ENCODE measurements around the gene IL36G.

The IL36G gene

DNA sequence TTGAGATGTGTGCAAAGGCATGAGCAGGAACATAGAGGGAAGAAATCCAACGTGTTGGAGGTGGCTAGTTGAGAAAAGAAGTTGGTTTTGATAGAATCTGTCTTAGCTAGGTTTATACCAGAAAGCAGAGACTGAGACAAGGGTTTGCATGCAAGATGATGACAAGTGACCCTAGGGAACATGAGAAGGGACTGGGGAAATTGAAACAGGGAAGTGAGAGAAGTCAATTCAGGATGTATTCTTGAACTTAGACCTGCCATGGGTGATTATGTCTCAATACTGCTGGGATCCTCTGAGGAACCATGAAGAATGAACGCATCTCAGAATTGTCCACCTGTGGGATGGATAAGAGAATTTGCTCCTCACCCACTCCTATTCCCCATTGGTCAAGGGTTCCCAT lies 47.9 kb downstream of the IL36G start:
- H3K4me3 ChIP-seq (ENCODE audit: low read depth in 1 of 2, low read length in 2 of 2): no peak overlapping the region
- no peaks in the 10 kb centered on the region for H3K36me3 ChIP-seq (ENCODE audit: control insufficient read depth in 1 of 2, insufficient read depth in 2 of 2, low read length in 2 of 2)
- no peaks in the 10 kb centered on the region for H3K4me1 ChIP-seq (ENCODE audit: control insufficient read depth in 1 of 2, insufficient read depth in 2 of 2, low read length in 2 of 2)
- no peaks in the 10 kb centered on the region for H3K27me3 ChIP-seq (ENCODE audit: low read depth, low read length)
- H3K27ac ChIP-seq (ENCODE audit: low read length): no peak overlapping the region
- no peaks in the 10 kb centered on the region for H3K9me3 ChIP-seq (ENCODE audit: control insufficient read depth in 1 of 2, low read length in 2 of 2)

- H3K27ac ChIP-seq (ENCODE audit: low read length): no peak overlapping the region
- H3K36me3 ChIP-seq (ENCODE audit: control insufficient read depth in 1 of 2, insufficient read depth in 2 of 2, low read length in 2 of 2): no peaks in the 10 kb centered on the region
- H3K4me1 ChIP-seq (ENCODE audit: control insufficient read depth in 1 of 2, insufficient read depth in 2 of 2, low read length in 2 of 2): no peaks in the 10 kb centered on the region
- no peak overlapping the region for H3K4me3 ChIP-seq (ENCODE audit: low read depth in 1 of 2, low read length in 2 of 2)
- H3K9me3 ChIP-seq (ENCODE audit: control insufficient read depth in 1 of 2, low read length in 2 of 2): no peaks in the 10 kb centered on the region
- H3K27me3 ChIP-seq (ENCODE audit: low read depth, low read length): no peaks in the 10 kb centered on the region
These were observed 49.9 kb downstream of the IL36G start for GRCh38 chr2:113027691-113028090.

DNA sequence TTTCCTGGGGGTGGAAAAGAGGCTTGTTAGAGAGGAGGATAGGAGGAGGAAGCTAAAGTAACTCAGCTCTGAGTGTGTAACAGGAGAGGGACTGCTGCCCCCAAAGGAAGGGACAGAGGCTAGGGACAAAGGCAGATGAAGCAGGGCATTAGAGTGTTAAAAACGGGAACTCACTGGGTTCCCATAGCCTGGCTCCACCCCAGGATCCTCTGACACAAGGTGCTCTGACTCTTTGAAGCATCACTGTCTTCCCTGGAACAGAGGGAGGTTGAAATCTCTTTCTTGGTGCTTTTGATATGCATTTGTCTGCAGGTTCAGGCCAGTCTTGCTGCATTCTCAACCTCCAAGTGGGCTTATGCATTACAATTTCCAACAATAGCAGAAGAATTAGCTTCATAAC lies 50.3 kb downstream of the IL36G start:
- Histone ChIP-seq H3K27me3 (ENCODE audit: low read depth, low read length) (no peaks in the 10 kb centered on the region), H3K4me3 (ENCODE audit: low read depth in 1 of 2, low read length in 2 of 2) (no peak overlapping the region), H3K27ac (ENCODE audit: low read length) (no peak overlapping the region), H3K36me3 (ENCODE audit: control insufficient read depth in 1 of 2, insufficient read depth in 2 of 2, low read length in 2 of 2) (no peaks in the 10 kb centered on the region), H3K4me1 (ENCODE audit: control insufficient read depth in 1 of 2, insufficient read depth in 2 of 2, low read length in 2 of 2) (no peaks in the 10 kb centered on the region), H3K9me3 (ENCODE audit: control insufficient read depth in 1 of 2, low read length in 2 of 2) (no peaks in the 10 kb centered on the region)

DNA sequence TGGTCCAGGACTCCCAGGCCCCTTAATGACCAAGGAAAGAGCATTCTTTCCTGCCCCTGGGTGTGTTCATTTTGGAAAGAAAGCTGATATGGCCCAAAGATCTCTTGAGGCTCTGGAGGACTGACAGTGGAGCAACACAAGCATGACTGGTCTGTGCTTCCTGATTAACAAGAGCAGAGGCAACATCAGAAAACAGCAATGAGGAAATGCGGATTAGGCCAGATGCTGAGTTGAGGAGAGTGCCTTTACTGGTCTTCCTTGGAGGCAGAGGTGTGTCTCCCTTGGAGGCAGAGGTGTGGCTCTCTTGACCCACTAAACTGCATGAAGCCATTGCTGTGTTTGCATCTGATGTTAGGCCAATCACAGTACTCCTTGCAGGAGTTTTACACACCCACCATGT lies 54.9 kb downstream of the IL36G start:
- no peaks in the 10 kb centered on the region for H3K36me3 ChIP-seq (ENCODE audit: control insufficient read depth in 1 of 2, insufficient read depth in 2 of 2, low read length in 2 of 2)

GRCh38 chr2:113034016-113034415 lies 56.2 kb downstream of the IL36G start:
- H3K36me3 ChIP-seq (ENCODE audit: control insufficient read depth in 1 of 2, insufficient read depth in 2 of 2, low read length in 2 of 2): no peaks in the 10 kb centered on the region
- H3K9me3 ChIP-seq (ENCODE audit: control insufficient read depth in 1 of 2, low read length in 2 of 2): no peaks in the 10 kb centered on the region
- no peaks in the 10 kb centered on the region for H3K4me1 ChIP-seq (ENCODE audit: control insufficient read depth in 1 of 2, insufficient read depth in 2 of 2, low read length in 2 of 2)
- no peaks in the 10 kb centered on the region for H3K27me3 ChIP-seq (ENCODE audit: low read depth, low read length)
- H3K4me3 ChIP-seq (ENCODE audit: low read depth in 1 of 2, low read length in 2 of 2): no peak overlapping the region
- no peak overlapping the region for H3K27ac ChIP-seq (ENCODE audit: low read length)

More for the DNA sequence above, 54.9 kb downstream of the IL36G start:
- H3K27me3 ChIP-seq (ENCODE audit: low read depth, low read length): no peaks in the 10 kb centered on the region
- no peak overlapping the region for H3K4me3 ChIP-seq (ENCODE audit: low read depth in 1 of 2, low read length in 2 of 2)
- no peak overlapping the region for H3K27ac ChIP-seq (ENCODE audit: low read length)
- no peaks in the 10 kb centered on the region for H3K9me3 ChIP-seq (ENCODE audit: control insufficient read depth in 1 of 2, low read length in 2 of 2)
- H3K4me1 ChIP-seq (ENCODE audit: control insufficient read depth in 1 of 2, insufficient read depth in 2 of 2, low read length in 2 of 2): no peaks in the 10 kb centered on the region
